Prostate gland (tissue), 1 donor: ENCODE results near the gene DLGAP4.

Experiments
- POLR2A ChIP-seq: fragments of 450-650 bp; IDR thresholded peaks from one replicate; pipeline ENCODE4 v1.6.1; 2016; ENCODE audit warnings: antibody characterized with exemption, mild to moderate bottlenecking
- POLR2AphosphoS5 ChIP-seq: sonication (generic); formaldehyde crosslinking; IDR thresholded peaks from one replicate; pipeline ENCODE4 v1.6.1; 2017; ENCODE audit warnings: antibody characterized with exemption

- TF ChIP-seq POLR2AphosphoS5 (no peak), POLR2A (no peak)
Measured at GRCh38 chr20:36297656-36298055, 8.5 kb upstream of the DLGAP4 start.
